ENCODE results near the gene PRPF38A.
"Not testable (repeated sequence)": the region's sequence is repeated elsewhere in the genome, so short reads cannot be mapped to it uniquely, and the experiment has no call there.

PRPF38A gene

GRCh38 chr1:52404116-52404974, at the start of gene PRPF38A, which contains the start of gene ORC1:
TSS of gene PRPF38A (plus strand) at chr1:52404602. CDS start at chr1:52404750, 148 bp downstream.
TSS of gene ORC1 (minus strand) at chr1:52404423. CDS start at chr1:52402223, 2,200 bp downstream.
- peak; percentile 98 for DNase-seq

- no peak for DNase-seq
These were observed 49.0 kb upstream of the PRPF38A start for GRCh38 chr1:52355436-52355835.

- DNase-seq: no peak
These were observed 48.4 kb upstream of the PRPF38A start for GRCh38 chr1:52355847-52356505.

GRCh38 chr1:52356818-52357355, 47.5 kb upstream of the PRPF38A start:
- no peak for DNase-seq

- DNase-seq: no peak
These were observed 47.0 kb upstream of the PRPF38A start for GRCh38 chr1:52357397-52357796.

GRCh38 chr1:52358851-52359497, 45.4 kb upstream of the PRPF38A start:
- no peak for DNase-seq

- no peak for DNase-seq
These were observed 44.5 kb upstream of the PRPF38A start for GRCh38 chr1:52359676-52360594.

- no peak for DNase-seq
These were observed 43.8 kb upstream of the PRPF38A start for GRCh38 chr1:52360595-52360968.

- no peak for DNase-seq
These were observed 40.1 kb upstream of the PRPF38A start for GRCh38 chr1:52364235-52364839.

- DNase-seq: no peak
These were observed 39.2 kb upstream of the PRPF38A start for GRCh38 chr1:52365071-52365745.

GRCh38 chr1:52365746-52366516, 38.5 kb upstream of the PRPF38A start, which contains the start of gene CC2D1B:
TSS of gene CC2D1B (minus strand) at chr1:52366205. CDS start at chr1:52364620, 1,585 bp downstream.
- peak; percentile 99 for DNase-seq

GRCh38 chr1:52366517-52366827, 37.9 kb upstream of the PRPF38A start:
- no peak for DNase-seq

GRCh38 chr1:52367272-52367671, 37.1 kb upstream of the PRPF38A start:
- no peak for DNase-seq

GRCh38 chr1:52368383-52369172, 35.8 kb upstream of the PRPF38A start:
- DNase-seq: peak; percentile 71

GRCh38 chr1:52369851-52370250, 34.6 kb upstream of the PRPF38A start:
- DNase-seq: not testable (repeated sequence)

- no peak for DNase-seq
These were observed 19.0 kb upstream of the PRPF38A start for GRCh38 chr1:52385376-52385775.

- DNase-seq: no peak
These were observed 17.9 kb upstream of the PRPF38A start for GRCh38 chr1:52386458-52386857.

GRCh38 chr1:52393174-52393573, 11.2 kb upstream of the PRPF38A start:
- no peak for DNase-seq

GRCh38 chr1:52399629-52400028, 4.8 kb upstream of the PRPF38A start:
- DNase-seq: no peak

GRCh38 chr1:52400131-52400530, 4.3 kb upstream of the PRPF38A start:
- no peak for DNase-seq

Data from activated naive CD4-positive, alpha-beta T cell treated with anti-CD3 and anti-CD28 coated beads, Interleukin-2, amount 50 U/mL, for 16 hours (primary cell).